COLO829 (cell line): ENCODE data around the gene GKN1.

Source experiments
- DNase-seq: peaks from one replicate; pipeline ENCODE4 v3.0.0; 2012; ENCODE audit warnings: low spot score

The GKN1 gene

GRCh38 chr2:68961380-68961779 is 13.1 kb upstream of the GKN1 start:
- no peak for DNase-seq

GRCh38 chr2:68964282-68964681 is 10.2 kb upstream of the GKN1 start:
- no peak for DNase-seq

DNA sequence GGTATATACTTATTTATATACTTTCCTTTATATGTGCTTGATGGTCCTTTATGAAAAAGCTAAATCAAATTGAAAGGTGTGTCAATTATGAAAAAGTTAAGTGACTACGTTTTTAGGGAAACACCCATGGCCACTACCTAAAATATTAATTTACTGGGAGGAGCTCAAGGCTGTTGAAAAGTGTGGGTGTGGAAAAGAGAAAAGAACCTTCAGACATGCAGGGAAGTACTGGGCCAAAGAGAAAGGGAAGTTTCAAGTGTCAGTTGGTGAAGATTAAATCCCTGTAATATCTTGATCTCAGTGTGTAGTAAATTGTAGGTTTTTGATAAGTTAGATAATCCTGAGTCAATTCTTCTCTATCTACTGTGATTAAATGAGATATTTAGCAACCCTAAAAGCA is 6.2 kb upstream of the GKN1 start:
- no peak for DNase-seq

GRCh38 chr2:68969736-68970490 is 4.5 kb upstream of the GKN1 start:
- DNase-seq = no peak

DNA sequence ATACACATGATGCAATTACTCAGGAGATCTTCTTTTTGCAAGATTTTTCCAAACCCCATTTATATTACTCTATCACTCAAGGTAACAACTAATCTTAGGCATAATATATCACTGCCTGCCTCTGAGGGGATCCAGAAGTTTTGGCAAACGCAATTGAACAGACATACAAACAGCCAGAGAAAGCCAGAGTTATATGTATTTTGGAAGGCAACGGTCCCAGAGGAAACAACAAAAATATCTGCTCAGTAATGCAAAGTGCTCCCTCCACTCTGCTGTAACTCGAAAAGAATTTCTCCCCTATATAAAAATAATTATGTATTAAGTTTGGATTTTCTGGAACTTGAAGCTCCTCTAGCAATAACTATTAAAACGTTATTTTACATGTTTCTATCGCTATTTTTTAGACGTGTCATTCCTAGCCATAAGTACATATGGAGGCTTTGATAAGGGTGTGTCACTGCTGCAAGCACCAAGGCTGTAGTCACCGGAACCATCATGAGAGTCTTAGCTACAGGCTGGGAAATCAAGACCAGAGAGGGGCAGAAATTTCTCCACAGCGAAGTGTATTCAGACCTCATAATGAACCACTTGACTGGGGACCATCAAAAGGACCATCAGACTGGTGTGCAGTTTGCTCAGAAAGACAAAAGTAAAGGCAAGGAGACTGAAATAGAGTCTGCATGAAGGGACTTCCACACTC is 3.7 kb upstream of the GKN1 start:
- no peak for DNase-seq

DNA sequence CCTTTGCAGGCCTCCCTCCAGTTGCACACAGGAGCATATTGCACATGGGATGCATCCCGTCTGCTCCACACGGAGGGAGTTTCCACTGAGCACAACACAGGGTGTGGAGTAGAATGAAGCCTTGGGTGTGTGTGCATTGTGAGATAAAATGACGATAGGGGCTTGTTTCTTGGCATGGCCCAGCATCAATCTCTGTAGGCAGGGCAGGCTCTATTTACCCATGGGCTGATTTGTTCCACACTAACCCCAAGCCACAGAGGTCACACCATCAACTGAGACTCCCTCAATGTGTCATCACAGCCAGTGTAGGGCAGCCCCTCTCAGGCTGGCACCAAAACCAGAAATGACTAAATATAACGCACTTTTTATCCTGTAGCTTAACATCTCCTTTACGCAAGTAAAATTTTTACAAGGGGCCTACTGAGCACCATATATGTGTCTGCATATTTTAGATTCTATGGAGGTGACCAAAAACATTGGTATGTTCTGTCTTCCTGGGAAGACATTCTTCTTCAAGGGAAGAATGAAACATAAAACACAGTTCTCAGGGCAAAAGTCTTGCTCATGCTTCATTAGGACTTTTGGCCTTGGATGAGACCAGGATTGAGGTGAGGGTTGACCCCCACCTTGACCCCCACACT is 2.7 kb upstream of the GKN1 start:
- no peak for DNase-seq

DNA sequence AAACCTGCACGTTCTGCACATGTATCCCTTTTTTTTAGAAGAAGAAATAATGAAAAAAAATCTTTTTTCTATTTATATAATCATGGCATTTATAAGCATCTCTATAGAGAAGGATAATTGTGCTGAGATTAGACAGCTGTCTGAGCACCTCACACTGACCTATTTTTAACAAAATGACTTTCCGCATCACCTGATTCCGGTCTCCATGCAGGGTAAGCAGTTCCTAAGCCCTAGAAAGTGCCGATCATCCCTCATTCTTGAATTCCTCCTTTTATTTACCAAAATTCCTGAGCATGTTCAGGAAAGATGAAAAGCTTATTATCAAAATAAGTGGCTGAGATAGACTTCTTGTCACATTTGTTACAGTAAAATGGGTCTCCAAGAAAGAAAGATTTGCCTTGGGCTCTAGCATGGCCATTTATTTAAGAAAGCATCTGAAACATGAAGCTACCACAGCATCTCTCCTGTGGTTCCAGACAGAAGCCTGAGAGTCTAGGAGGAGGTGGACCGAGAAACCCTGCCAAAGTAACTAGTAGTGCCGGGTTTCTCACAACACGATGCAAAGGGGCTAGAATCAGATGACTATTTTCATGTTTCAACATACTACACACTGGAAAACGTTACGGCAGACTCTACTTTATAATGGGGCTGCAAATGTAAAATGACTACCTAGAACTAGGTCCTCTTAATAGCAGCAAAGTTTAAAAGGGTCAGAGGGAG is 670 bp downstream of the GKN1 start:
- DNase-seq = no peak

DNA sequence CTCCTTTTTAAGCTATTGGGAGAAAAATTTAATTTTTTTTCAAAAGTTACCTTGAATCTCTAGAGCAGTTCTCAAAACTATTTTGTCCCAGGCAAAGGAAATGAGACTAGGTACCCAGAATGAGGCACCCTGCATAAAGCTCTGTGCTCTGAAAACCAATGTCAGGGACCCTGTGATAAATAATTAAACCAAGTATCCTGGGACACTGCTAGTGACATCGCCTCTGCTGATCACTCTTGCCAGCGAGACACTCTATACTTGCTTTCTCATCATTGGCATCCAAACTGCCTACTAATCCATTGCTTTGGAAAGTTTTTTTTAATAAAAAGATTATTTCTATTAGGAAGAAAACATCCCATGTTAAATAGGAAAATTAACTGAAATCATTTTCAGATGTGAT is 1.4 kb downstream of the GKN1 start:
- DNase-seq = no peak

GRCh38 chr2:68977453-68977852 is 3.0 kb downstream of the GKN1 start:
- DNase-seq = no peak

- DNase-seq = no peak
Measured at GRCh38 chr2:68978098-68978497, 3.7 kb downstream of the GKN1 start.

- no peak for DNase-seq
Measured at GRCh38 chr2:68980956-68981355, 6.5 kb downstream of the GKN1 start.

DNA sequence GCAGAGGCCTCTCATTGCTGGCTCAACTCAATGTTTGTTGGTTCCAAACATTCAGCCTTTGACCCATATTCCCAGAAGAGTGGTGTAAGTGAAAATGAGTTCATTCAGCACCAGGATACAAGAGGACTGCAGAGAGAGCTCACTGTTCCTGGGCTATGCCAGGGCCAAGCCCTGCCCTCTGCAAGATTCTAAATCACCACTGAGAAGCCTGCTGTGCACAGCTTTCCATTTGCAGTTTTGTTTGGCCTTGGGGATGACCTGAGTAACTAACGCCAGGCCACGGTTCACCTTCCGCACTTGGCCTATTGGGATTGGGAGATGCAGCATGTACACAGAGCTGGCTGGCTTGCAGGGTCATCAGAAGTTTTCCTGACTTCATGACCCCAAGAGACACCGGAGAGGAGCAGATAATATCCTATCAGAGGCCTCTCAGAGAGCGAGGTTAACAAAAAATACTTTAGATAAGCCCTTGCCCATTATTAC is 12.6 kb downstream of the GKN1 start:
- no peak for DNase-seq

DNA sequence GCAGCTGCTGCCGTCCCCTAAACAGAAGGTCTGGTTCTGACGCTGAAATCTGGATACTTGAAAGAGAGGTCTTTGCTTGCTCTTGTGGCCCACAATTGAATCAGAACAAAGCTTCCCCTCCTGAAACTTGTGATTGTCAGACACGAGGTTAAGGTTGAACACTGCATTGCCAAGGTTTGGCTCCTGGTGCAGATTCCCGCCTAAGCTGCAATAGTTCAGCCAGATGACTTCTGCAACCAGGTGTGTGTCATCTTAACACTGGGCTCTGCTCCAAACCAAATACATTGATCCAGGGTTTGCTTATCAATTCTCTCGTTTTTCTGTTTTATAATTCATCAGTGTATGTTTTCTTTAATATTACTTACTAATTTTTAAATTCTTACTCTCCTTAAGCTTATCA is 14.6 kb downstream of the GKN1 start:
- DNase-seq = no peak

- DNase-seq = no peak
Measured at GRCh38 chr2:68992341-68992740, 17.9 kb downstream of the GKN1 start.

DNA sequence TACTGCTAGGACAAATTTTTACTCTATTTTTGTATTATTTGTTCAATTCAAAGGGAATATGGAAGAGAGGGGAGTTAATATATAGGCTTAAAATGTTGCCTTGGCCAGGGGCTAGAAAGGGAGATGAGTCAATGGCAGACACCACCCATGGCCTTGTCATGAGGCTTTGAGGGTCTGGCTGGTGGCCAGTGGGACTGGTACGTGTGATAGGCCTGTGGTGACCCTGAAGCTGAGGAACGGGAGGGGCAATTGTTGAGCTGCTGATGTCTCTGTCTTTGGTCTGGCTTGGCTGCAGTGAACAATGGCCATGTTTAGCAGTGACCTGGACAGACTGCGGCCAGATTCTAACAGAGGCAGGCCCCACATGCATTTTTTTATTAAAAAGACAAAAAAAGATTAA is 18.5 kb downstream of the GKN1 start:
- DNase-seq = no peak

GRCh38 chr2:68993660-68994059 is 19.2 kb downstream of the GKN1 start:
- peak; percentile 94 for DNase-seq

DNA sequence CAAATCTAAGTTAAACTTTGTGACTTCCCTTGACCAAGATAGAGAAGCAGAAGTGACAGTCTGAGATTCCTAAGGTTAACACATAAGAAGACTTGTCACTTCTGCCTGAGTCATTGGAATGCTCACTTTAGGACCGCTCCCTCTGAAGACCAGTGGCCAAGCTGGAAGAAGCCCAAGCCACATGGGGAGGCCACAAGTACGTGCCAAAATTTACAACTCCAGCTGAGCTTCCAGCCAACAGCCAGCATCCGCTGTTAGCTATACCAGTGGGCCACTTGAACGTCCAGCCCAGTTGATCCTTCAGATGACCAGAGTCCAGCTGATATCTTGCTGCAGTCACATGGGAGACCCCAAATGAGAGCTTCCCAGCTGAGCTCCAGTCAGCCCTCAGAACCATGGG is 20.4 kb downstream of the GKN1 start:
- no peak for DNase-seq

- no peak for DNase-seq
Measured at GRCh38 chr2:68995916-68996315, 21.5 kb downstream of the GKN1 start.

GRCh38 chr2:68997401-68997800 is 23.0 kb downstream of the GKN1 start:
- DNase-seq = no peak

DNA sequence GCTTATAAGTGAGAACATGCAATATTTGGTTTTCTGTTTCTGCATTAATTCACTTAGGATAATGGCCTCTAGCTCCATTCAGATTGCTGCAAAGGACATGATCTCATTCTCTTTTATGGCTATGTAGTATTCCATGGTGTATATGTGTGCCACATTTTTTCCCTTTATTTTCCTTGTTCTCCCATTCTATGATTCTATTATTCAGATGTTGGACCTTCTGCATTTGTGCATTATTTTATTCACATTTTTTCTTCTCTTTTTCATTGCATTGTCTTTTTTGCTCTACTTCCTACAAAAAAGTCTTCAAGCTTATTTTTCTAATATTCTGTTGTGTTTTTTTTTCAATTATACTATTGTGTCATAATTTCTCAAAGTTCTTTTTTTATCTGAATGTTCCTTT is 27.4 kb downstream of the GKN1 start:
- DNase-seq = no peak

- DNase-seq = no peak
Measured at GRCh38 chr2:69003731-69004130, 29.3 kb downstream of the GKN1 start.

- DNase-seq = no peak
Measured at GRCh38 chr2:69007169-69007568, 32.7 kb downstream of the GKN1 start.

DNA sequence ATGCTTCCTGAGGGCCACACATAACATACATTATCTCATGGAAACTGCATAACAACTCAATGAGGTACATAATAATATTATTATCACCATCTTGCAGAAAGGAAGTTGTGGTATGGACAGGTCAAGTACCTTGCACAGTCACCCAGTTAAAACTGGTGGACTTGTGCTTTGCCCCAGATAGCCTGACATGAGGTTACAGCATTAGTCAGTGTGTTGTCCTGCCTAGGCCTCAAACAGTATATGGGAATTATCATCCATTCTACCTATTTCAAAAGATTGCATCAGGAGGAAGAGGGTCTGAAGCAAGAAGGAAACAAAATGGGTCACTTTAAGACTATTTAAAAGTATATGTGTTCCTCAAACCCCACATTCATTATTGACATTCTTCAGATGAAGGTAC is 33.2 kb downstream of the GKN1 start:
- no peak for DNase-seq
